GM21723 (cell line): Measurements from ENCODE around the gene C22orf39.

Experiments used
- ATAC-seq: cut with Tn5 transposase; IDR thresholded peaks from one replicate; pipeline ENCODE4 v1.9.1; 2021; ENCODE audit warnings: mild to moderate bottlenecking, moderate library complexity; ENCODE audit not compliant: unreplicated experiment

C22orf39 gene

GRCh38 chr22:19477321-19478044 lies 30.0 kb upstream of the C22orf39 start:
- no peak for ATAC-seq

GRCh38 chr22:19476023-19476422 lies 28.5 kb upstream of the C22orf39 start:
- ATAC-seq: no peak

- ATAC-seq: no peak
These were observed 26.1 kb upstream of the C22orf39 start for GRCh38 chr22:19473578-19473977.

GRCh38 chr22:19472233-19472632 lies 24.7 kb upstream of the C22orf39 start:
- no peak for ATAC-seq

- ATAC-seq: no peak
These were observed 24.1 kb upstream of the C22orf39 start for GRCh38 chr22:19471572-19471971.

- no peak for ATAC-seq
These were observed 22.5 kb upstream of the C22orf39 start for GRCh38 chr22:19470010-19470409.

- ATAC-seq: no peak
These were observed 21.9 kb upstream of the C22orf39 start for GRCh38 chr22:19469421-19469820.

- ATAC-seq: no peak
These were observed 20.4 kb upstream of the C22orf39 start for GRCh38 chr22:19467912-19468311.

- ATAC-seq: no peak
These were observed 19.6 kb upstream of the C22orf39 start for GRCh38 chr22:19466848-19467752.

GRCh38 chr22:19466126-19466716 lies 18.7 kb upstream of the C22orf39 start:
- no peak for ATAC-seq

GRCh38 chr22:19464975-19465374 lies 17.5 kb upstream of the C22orf39 start:
- ATAC-seq: no peak

GRCh38 chr22:19464546-19464945 lies 17.0 kb upstream of the C22orf39 start:
- no peak for ATAC-seq

- no peak for ATAC-seq
These were observed 16.3 kb upstream of the C22orf39 start for GRCh38 chr22:19463491-19464469.

- ATAC-seq: no peak
These were observed 15.5 kb upstream of the C22orf39 start for GRCh38 chr22:19463008-19463407.

GRCh38 chr22:19461506-19461905 lies 14.0 kb upstream of the C22orf39 start:
- ATAC-seq: no peak

GRCh38 chr22:19460036-19460435 lies 12.5 kb upstream of the C22orf39 start:
- no peak for ATAC-seq

- ATAC-seq: no peak
These were observed 10.4 kb upstream of the C22orf39 start for GRCh38 chr22:19457828-19458428.

GRCh38 chr22:19456541-19456940 lies 9.0 kb upstream of the C22orf39 start:
- ATAC-seq: no peak

GRCh38 chr22:19455585-19456370 lies 8.3 kb upstream of the C22orf39 start:
- no peak for ATAC-seq
